HCT116 (cell line): ENCODE results near the gene CUX1. TPM values are rescaled to one million over a fixed set of nuclear protein-coding genes. Genes with fewer than 3 reads are reported as not detected.

ENCODE experiments used
- ATAC-seq: fragments of 200-7000 bp; cut with Tn5 transposase; 2 replicates; pipeline ENCODE4 v1.9.1; 2020; ENCODE audit warnings: mild to moderate bottlenecking, moderate library complexity
- BruUV-seq: library from RNA; stranded (reverse); fragments of 400-500 nt; replicated peaks from 2 replicates; lab custom pipeline; 2021; lab: Mats Ljungman, UMichigan
- CTCF ChIA-PET: fragments of 300-600 bp; sonication (Branson Sonifier 250); formaldehyde crosslinking; loops from one replicate; lab custom pipeline; 2021; ENCODE audit warnings: antibody characterized with exemption; lab: Charles Lee
- POLR2A ChIA-PET: fragments of 300-600, 350-600 bp; sonication (Branson Sonifier 250); formaldehyde crosslinking; loops from one replicate; lab custom pipeline; 2021; ENCODE audit warnings: antibody characterized with exemption; lab: Charles Lee
- RAD21 ChIA-PET, 2 experiments: fragments of 300-600 bp; sonication (Branson Sonifier 250); formaldehyde crosslinking; loops; one replicate each; lab custom pipeline; 2023; ENCODE audit warnings: low total read pairs in 2 of 2; ENCODE audit not compliant: uncharacterized antibody in 2 of 2, unreplicated experiment in 2 of 2, low non-redundant PET in 1 of 2; lab: Charles Lee
- DNase-seq: peaks from one replicate; pipeline ENCODE4 v3.0.0-alpha.2; 2010; ENCODE audit warnings: low read depth, low spot score
- H2AFZ ChIP-seq: fragments of 200-600 bp; shearing (Covaris generic), sonication (generic); 2 replicates; pipeline ENCODE4 v1.6.1; 2017; ENCODE audit warnings: low read depth, mixed run types, mixed read lengths, antibody characterized with exemption, low read length; ENCODE audit not compliant: poor library complexity, severe bottlenecking
- H3K27ac ChIP-seq: 2 replicates; pipeline ENCODE4 v1.5.1; 2012; ENCODE audit warnings: low read depth, low read length
- H3K27me3 ChIP-seq: fragments of 200-600 bp; sonication (generic); 2 replicates; pipeline ENCODE4 v1.6.1; 2016; ENCODE audit warnings: mixed run types, low read length, mixed read lengths; ENCODE audit not compliant: insufficient read depth
- H3K36me3 ChIP-seq, 2 experiments: fragments of 200-500 bp in 1 of 2; fragments of 200-600 bp in 1 of 2; sonication (Bioruptor generic) in 1 of 2; sonication (generic) in 1 of 2; 2 replicates each; pipeline versions ENCODE4 v1.5.1 to v1.6.1; 2014 to 2016; ENCODE audit warnings: low read length in 2 of 2, inconsistent platforms in 1 of 2, mixed read lengths in 1 of 2, mixed run types in 1 of 2; ENCODE audit not compliant: insufficient read depth in 2 of 2, control insufficient read depth in 1 of 2
- H3K4me1 ChIP-seq, 2 experiments: fragments of 200-600 bp in 1 of 2; sonication (generic) in 1 of 2; 2 replicates each; pipeline versions ENCODE4 v1.5.1 to v1.6.1; 2012 to 2017; ENCODE audit warnings: low read length in 2 of 2, inconsistent platforms in 1 of 2, mild to moderate bottlenecking in 1 of 2, mixed read lengths in 1 of 2, mixed run types in 1 of 2, moderate library complexity in 1 of 2; ENCODE audit not compliant: insufficient read depth in 2 of 2, control insufficient read depth in 1 of 2
- H3K4me2 ChIP-seq: fragments of 200-600 bp; sonication (generic); 2 replicates; pipeline ENCODE4 v1.6.1; 2017; ENCODE audit warnings: mixed run types, low read length, mixed read lengths
- H3K4me3 ChIP-seq, 2 experiments: fragments of 200-600 bp in 1 of 2; sonication (generic) in 1 of 2; replicated peaks in 1 of 2; 2 replicates each; pipeline ENCODE4 v1.5.1; 2011 to 2016; ENCODE audit warnings: low read length in 2 of 2, control low read depth in 1 of 2, low read depth in 1 of 2, mild to moderate bottlenecking in 1 of 2, mixed read lengths in 1 of 2, mixed run types in 1 of 2
- H3K79me2 ChIP-seq: fragments of 200-600 bp; sonication (generic); 2 replicates; pipeline ENCODE4 v1.6.1; 2017; ENCODE audit warnings: mild to moderate bottlenecking, mixed run types, low read length, moderate library complexity, mixed read lengths; ENCODE audit not compliant: insufficient read depth
- H3K9ac ChIP-seq: fragments of 200-600 bp; sonication (generic); 2 replicates; pipeline ENCODE4 v1.6.1; 2016; ENCODE audit warnings: low read length, mixed read lengths
- H3K9me2 ChIP-seq: fragments of 200-600 bp; sonication (generic), shearing (Covaris generic); 2 replicates; pipeline ENCODE4 v1.6.1; 2017; ENCODE audit warnings: mixed run types, mild to moderate bottlenecking, moderate library complexity; ENCODE audit not compliant: insufficient read depth
- H3K9me3 ChIP-seq, 2 experiments: fragments of 200-500 bp in 1 of 2; fragments of 200-600 bp in 1 of 2; sonication (Bioruptor generic) in 1 of 2; sonication (generic) in 1 of 2; 2 replicates each; pipeline ENCODE4 v1.6.1; 2014 to 2017; ENCODE audit warnings: low read length in 2 of 2, mixed read lengths in 2 of 2, inconsistent platforms in 1 of 2, low read depth in 1 of 2, mild to moderate bottlenecking in 1 of 2, mixed run types in 1 of 2, moderate library complexity in 1 of 2; ENCODE audit not compliant: control insufficient read depth in 1 of 2, insufficient read depth in 1 of 2
- H4K20me1 ChIP-seq: fragments of 200-600 bp; sonication (generic), shearing (Covaris generic); 2 replicates; pipeline ENCODE4 v1.6.1; 2017; ENCODE audit warnings: mixed run types, mild to moderate bottlenecking, moderate library complexity; ENCODE audit not compliant: insufficient read depth
- CBX3 ChIP-seq: IDR thresholded peaks from 2 replicates; pipeline ENCODE4 v1.6.1; 2012; ENCODE audit warnings: low read depth
- EZH2 ChIP-seq: fragments of 200-600 bp; sonication (generic); IDR thresholded peaks from 2 replicates; pipeline ENCODE4 v1.6.1; 2017; ENCODE audit warnings: antibody characterized with exemption, mixed run types
- EZH2phosphoT487 ChIP-seq: fragments of 200-600 bp; IDR thresholded peaks from 2 replicates; pipeline ENCODE4 v1.6.1; 2018; ENCODE audit warnings: antibody characterized with exemption, borderline replicate concordance
- FOSL1 ChIP-seq: IDR thresholded peaks from 2 replicates; pipeline ENCODE4 v1.6.1; 2012; ENCODE audit warnings: low read depth
- MAX ChIP-seq: IDR thresholded peaks from 2 replicates; pipeline ENCODE4 v1.6.1; 2012
- POLR2A ChIP-seq: IDR thresholded peaks from 2 replicates; pipeline ENCODE4 v1.7.0; 2011; ENCODE audit warnings: borderline replicate concordance; ENCODE audit not compliant: insufficient read depth, insufficient read length; ENCODE audit errors: extremely low read depth
- POLR2AphosphoS5 ChIP-seq: IDR thresholded peaks from 2 replicates; pipeline ENCODE4 v1.6.1; 2011; ENCODE audit warnings: mild to moderate bottlenecking, low read depth, low read length, moderate library complexity
- RAD21 ChIP-seq: IDR thresholded peaks from 2 replicates; pipeline ENCODE4 v1.6.1; 2012; ENCODE audit warnings: low read depth, mild to moderate bottlenecking
- REST ChIP-seq: IDR thresholded peaks from 2 replicates; pipeline ENCODE4 v1.6.1; 2012; ENCODE audit warnings: low read depth
- SIN3A ChIP-seq: IDR thresholded peaks from 2 replicates; pipeline ENCODE4 v1.6.1; 2012; ENCODE audit warnings: low read depth
- SP1 ChIP-seq: IDR thresholded peaks from 2 replicates; pipeline ENCODE4 v1.6.1; 2012; ENCODE audit warnings: low read depth
- SRF ChIP-seq: IDR thresholded peaks from 2 replicates; pipeline ENCODE4 v1.6.1; 2012; ENCODE audit warnings: low read depth
- TCF7L2 ChIP-seq: IDR thresholded peaks from 2 replicates; pipeline ENCODE4 v1.7.0; 2011; ENCODE audit warnings: borderline replicate concordance, inconsistent platforms; ENCODE audit not compliant: insufficient read depth, insufficient read length; ENCODE audit errors: extremely low read depth
- YY1 ChIP-seq: IDR thresholded peaks from 2 replicates; pipeline ENCODE4 v1.6.1; 2011; ENCODE audit warnings: low read length, low read depth, moderate library complexity, mild to moderate bottlenecking; ENCODE audit not compliant: insufficient replicate concordance; ENCODE audit errors: extremely low read depth
- ZFX ChIP-seq: fragments of 450-650 bp; IDR thresholded peaks from 2 replicates; pipeline ENCODE4 v1.6.1; 2017
- intact Hi-C: fragments of 100-400 bp; cut with micrococcal nuclease; formaldehyde crosslinking; loops from 2 replicates; pipeline ENCODE4 v1.10.0; 2022
- total RNA-seq: library from RNA; stranded (reverse); gene quantifications from one replicate; pipeline ENCODE4 v1.2.1, GENCODE V29; 2021; ENCODE audit not compliant: unreplicated experiment
- TF ChIP-seq, protein P1 (sequence below): IDR thresholded peaks from 2 replicates; pipeline ENCODE4 v1.6.1; 2012
- TF ChIP-seq, protein P2 (sequence below), 3 experiments: fragments of 200-600 bp in 1 of 3; sonication (generic) in 1 of 3; IDR thresholded peaks in 2 of 3; conservative IDR thresholded peaks in 1 of 3; 2 replicates each; pipeline ENCODE4 v1.5.1; 2012 to 2017; ENCODE audit warnings: low read depth in 2 of 3, low read length in 2 of 3, antibody characterized with exemption in 1 of 3, borderline replicate concordance in 1 of 3, control low read depth in 1 of 3, mild to moderate bottlenecking in 1 of 3, mixed read lengths in 1 of 3, mixed run types in 1 of 3, moderate library complexity in 1 of 3; ENCODE audit not compliant: insufficient read depth in 1 of 3
- TF ChIP-seq, protein P3 (sequence below): IDR thresholded peaks from 2 replicates; pipeline ENCODE4 v1.6.1; 2011; ENCODE audit warnings: mild to moderate bottlenecking, low read length, moderate library complexity; ENCODE audit not compliant: insufficient replicate concordance; ENCODE audit errors: extremely low read depth

The CUX1 gene
- total RNA-seq, 1 experiment from 2014 or later = 68.9 TPM

DNA sequence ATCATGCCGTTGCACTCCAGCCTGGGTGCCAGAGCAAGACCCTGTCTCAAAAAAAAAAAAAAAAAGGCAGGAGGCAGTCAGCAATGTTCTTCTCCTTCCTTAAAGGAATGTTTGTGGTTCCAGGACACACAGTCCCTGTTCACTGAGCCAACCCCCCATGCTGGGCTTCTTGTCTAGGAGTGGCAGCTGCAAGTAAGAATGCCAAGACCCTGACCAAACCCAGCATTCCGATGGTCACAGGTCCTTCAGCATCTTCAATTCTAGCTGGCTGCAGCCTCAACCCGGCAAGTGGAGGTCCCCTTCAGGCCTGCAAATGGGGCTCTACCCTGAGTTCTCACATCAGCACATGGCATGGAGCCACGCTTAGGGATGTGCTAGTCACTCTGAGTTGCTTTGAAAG lies 38.2 kb upstream of the CUX1 start:
- intact Hi-C loops = no loop called here
- no peak overlapping the region for H3K4me2 ChIP-seq
- H4K20me1 ChIP-seq = no peaks in the 10 kb centered on the region
- H3K4me1 ChIP-seq = peaks cover 0 to 6% of the 10 kb centered on the region in 2 experiments; a peak in 1 of 4 replicates
- no peak for DNase-seq
- H2AFZ ChIP-seq = no peak overlapping the region
- H3K9me2 ChIP-seq = no peaks in the 10 kb centered on the region
- no peak overlapping the region for H3K9ac ChIP-seq
- POLR2A ChIA-PET = no interaction called here
- no TSS peak for BruUV-seq
- TF ChIP-seq, protein P1, sequence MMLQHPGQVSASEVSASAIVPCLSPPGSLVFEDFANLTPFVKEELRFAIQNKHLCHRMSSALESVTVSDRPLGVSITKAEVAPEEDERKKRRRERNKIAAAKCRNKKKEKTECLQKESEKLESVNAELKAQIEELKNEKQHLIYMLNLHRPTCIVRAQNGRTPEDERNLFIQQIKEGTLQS = no peak
- TF ChIP-seq SIN3A (no peak), CBX3 (no peak), SRF (no peak), MAX (no peak), TCF7L2 (no peak), RAD21 (no peak), REST (no peak), EZH2phosphoT487 (no peak), FOSL1 (no peak), YY1 (no peak), EZH2 (no peak), ZFX (no peak), POLR2A (no peak), POLR2AphosphoS5 (no peak), SP1 (no peak)
- TF ChIP-seq, protein P2, sequence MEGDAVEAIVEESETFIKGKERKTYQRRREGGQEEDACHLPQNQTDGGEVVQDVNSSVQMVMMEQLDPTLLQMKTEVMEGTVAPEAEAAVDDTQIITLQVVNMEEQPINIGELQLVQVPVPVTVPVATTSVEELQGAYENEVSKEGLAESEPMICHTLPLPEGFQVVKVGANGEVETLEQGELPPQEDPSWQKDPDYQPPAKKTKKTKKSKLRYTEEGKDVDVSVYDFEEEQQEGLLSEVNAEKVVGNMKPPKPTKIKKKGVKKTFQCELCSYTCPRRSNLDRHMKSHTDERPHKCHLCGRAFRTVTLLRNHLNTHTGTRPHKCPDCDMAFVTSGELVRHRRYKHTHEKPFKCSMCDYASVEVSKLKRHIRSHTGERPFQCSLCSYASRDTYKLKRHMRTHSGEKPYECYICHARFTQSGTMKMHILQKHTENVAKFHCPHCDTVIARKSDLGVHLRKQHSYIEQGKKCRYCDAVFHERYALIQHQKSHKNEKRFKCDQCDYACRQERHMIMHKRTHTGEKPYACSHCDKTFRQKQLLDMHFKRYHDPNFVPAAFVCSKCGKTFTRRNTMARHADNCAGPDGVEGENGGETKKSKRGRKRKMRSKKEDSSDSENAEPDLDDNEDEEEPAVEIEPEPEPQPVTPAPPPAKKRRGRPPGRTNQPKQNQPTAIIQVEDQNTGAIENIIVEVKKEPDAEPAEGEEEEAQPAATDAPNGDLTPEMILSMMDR (IDR thresholded peaks at IDR 0.05 in 2 of 3, conservative IDR thresholded peaks at IDR 0.05 in 1 of 3; ENCODE audit: borderline replicate concordance in 1 of 3, insufficient read depth in 1 of 3, low read depth in 2 of 3, low read length in 2 of 3) = no peak
- TF ChIP-seq, protein P3, sequence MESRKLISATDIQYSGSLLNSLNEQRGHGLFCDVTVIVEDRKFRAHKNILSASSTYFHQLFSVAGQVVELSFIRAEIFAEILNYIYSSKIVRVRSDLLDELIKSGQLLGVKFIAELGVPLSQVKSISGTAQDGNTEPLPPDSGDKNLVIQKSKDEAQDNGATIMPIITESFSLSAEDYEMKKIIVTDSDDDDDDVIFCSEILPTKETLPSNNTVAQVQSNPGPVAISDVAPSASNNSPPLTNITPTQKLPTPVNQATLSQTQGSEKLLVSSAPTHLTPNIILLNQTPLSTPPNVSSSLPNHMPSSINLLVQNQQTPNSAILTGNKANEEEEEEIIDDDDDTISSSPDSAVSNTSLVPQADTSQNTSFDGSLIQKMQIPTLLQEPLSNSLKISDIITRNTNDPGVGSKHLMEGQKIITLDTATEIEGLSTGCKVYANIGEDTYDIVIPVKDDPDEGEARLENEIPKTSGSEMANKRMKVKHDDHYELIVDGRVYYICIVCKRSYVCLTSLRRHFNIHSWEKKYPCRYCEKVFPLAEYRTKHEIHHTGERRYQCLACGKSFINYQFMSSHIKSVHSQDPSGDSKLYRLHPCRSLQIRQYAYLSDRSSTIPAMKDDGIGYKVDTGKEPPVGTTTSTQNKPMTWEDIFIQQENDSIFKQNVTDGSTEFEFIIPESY = no peak
- TF ChIP-seq, all 23 proteins: peak for 0
- no peaks in the 10 kb centered on the region for H3K79me2 ChIP-seq
- peaks cover 6% of the 10 kb centered on the region; the same call in 1 of the 2 replicates for H3K27me3 ChIP-seq
- H3K4me3 ChIP-seq = no peak overlapping the region
- no peaks in the 10 kb centered on the region for H3K36me3 ChIP-seq
- ATAC-seq = no peak
- no peaks in the 10 kb centered on the region for H3K9me3 ChIP-seq
- RAD21 ChIA-PET = no interaction called here
- CTCF ChIA-PET = no interaction called here
- no peak overlapping the region for H3K27ac ChIP-seq
